GM10266 (cell line): ENCODE data around the gene TAF4.

Source experiments
- DNase-seq: peaks from one replicate; pipeline ENCODE4 v3.0.0; 2012; ENCODE audit errors: extremely low spot score
- TF ChIP-seq, protein P1 (sequence below): IDR thresholded peaks from 2 replicates; pipeline ENCODE4 v1.5.1; 2012; ENCODE audit warnings: mild to moderate bottlenecking, low read depth; ENCODE audit not compliant: control insufficient read depth, insufficient read depth; ENCODE audit errors: missing control alignments

The TAF4 gene

DNA sequence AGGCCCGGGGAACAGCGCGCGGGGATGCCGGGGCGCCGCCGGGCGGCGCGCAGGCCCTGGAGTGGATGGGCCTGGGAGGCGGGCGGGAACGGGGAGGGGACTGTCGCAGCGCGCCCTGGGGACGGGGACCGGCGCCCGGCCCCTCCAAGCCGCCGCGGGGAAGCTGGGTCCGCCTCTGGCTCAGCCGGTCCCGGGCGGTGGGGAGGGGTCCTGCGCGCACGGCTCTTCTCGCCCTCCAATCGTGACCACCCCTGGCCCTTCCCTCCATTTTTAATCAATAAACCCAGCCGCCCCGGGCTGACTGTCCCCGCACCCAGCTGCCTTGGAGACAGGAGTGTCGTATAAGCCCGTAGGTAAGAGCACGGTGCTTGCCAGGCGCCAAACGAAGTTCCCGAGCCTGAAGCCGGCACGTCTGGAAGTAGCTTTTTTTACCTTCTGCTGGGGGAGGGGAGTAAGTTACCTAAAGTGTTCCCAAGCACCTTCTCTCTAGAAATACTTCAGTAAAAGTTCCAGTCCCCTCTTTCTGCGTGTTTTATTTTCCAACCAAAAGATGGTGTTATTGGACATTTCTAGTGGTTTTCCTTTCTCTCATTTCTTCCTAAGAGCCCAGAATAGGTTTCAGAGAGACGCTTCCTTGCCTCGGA is 780 bp upstream of the TAF4 start:
- TF ChIP-seq, protein P1, sequence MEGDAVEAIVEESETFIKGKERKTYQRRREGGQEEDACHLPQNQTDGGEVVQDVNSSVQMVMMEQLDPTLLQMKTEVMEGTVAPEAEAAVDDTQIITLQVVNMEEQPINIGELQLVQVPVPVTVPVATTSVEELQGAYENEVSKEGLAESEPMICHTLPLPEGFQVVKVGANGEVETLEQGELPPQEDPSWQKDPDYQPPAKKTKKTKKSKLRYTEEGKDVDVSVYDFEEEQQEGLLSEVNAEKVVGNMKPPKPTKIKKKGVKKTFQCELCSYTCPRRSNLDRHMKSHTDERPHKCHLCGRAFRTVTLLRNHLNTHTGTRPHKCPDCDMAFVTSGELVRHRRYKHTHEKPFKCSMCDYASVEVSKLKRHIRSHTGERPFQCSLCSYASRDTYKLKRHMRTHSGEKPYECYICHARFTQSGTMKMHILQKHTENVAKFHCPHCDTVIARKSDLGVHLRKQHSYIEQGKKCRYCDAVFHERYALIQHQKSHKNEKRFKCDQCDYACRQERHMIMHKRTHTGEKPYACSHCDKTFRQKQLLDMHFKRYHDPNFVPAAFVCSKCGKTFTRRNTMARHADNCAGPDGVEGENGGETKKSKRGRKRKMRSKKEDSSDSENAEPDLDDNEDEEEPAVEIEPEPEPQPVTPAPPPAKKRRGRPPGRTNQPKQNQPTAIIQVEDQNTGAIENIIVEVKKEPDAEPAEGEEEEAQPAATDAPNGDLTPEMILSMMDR = no peak
- peak; percentile 76 for DNase-seq

DNA sequence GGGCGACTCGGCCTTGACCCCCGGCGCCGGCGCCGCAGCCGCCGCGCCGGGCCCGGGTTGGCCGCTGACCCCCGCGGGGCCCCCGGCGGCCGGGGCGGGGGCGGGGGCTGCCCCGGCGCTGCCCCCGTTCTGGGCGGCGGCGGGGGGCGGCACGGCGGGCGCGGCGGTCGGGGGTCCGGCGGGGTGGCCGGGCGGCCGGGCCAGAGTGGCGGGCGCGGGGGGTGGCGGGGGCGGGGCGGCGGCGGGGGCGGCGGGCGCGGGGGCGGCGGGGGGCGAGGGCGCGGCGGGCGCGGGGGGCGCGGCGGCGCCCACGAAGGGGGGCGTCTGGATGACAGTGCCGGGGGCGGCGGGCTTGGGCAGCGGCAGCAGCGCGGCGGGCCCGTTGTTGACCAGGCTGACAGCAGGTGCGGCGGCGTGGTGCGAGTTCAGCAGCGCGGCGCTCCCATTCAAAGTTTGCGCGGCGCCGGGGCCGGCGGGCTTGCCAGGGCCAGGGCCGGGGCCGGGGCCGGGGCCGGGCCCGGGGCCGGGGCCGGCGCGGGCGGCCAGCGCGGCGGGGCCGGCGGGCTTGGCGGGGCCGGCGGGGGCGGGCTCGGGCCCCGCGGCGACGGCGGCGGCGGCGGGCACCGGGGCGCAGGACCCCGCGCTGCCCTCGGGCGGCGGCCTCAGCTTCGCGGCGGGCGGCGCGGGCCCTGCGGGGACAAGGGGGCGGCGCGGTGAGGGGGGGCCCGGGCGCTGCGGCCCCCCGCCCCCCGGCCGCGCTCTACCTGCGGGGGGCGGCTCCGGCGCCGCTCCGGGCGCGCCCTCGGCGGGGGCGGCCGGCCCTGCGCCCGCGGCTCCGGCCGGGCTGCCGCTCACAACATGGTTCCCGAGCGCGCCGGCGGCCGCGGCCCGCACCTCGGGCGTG is 659 bp downstream of the TAF4 start:
- DNase-seq = peak; percentile 74
- TF ChIP-seq, protein P1 = no peak

DNA sequence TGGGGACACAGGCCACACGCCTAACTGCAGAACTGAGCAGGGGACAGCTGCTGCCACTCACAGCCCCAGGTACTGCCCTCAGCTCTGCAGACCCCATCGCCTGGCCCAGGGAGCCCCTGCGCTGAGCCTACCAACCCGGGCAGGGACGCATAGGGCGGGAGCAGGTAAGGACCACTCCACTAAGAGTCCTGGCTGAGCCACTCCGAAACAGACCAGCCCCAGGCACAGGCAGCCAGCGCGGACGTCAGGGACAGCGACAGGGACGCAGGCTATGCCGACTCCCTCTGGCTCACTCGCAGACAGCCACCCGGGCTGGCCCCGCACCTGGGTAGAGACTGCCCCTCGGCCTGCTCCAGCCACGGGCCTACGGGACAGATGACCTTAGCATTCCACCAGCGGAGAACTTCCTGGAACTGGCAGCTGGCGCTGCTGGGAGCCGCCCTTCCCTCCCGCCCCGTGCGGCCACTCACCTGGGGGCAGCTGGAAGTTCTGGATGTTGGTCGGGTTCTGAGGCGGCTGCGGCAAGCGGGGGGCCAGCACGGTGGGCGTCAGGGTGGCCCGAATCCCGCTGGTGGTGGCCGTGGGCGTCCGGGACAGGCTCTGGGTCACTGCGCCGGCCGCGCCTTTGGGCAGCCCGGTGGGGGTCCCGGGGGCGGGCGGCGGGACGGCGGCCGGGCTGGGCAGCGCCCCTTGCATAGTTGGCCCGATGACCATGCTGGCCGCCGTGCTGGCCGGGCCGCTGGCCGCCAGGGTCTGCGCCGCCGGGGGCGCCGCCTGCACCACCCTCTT is 1.5 kb downstream of the TAF4 start:
- no peak for DNase-seq
- TF ChIP-seq, protein P1 = no peak

DNA sequence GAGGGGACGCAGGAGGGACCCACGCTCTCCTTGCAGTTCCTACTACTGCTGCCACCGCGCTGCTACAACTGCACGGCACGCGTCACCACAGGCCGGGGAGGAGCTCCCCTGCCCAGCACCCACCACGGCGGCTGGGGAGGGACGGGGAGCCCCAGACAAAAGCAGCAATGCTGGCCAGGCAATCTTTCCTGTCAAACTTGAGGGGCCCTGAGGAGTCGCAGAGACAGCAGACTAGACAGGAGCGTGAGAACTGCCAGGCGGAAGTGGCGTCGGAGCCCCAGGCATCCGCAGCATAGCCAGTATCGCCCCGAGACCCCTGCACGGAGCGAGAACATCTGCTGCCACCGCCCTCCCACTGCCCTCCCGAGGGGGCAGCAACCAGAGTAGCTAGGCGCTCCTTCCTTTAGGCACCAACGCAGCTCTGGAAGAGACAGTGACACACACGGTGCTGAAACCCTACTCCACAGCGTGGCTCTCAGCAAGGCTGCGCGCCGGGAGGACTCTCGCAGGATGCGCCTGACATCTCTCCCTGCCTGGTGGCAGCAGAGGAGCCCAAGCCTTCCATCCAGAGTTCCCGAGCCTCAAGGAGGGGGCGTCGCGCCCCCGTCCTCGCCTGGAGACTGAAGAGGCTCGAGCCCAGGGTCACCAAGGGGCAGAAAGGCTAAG is 2.2 kb downstream of the TAF4 start:
- TF ChIP-seq, protein P1 = no peak
- DNase-seq = no peak

DNA sequence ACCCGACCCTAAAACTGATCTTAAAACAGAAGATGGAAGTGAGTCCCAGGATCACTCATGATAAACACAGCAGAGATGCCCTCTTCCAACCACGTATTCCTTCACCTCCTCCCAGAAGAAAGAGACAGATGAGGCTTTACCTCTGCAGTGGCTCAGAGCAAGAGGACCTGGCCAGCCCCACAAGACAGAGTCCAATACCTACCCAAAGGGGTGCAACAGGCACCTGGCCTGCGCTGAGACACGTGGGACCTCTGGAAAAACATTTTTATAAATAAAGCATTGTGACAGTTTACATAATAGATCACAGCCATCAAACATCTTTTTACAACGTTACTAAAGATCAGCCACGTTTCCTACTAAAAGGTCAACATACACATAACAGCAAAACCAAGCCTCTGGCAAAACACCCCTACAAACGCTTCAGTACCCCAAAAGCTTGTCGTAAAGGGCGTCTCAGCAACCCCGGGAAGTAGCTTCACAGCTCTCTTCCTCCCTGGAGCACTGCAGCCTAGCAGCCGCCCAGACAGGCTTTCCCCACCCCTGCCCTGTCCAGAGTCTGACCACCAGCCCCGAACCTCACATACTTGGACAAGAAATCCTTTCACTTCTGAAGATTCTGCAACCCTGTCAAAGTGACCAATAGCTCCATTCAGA is 2.9 kb downstream of the TAF4 start:
- no peak for DNase-seq
- TF ChIP-seq, protein P1 = no peak

DNA sequence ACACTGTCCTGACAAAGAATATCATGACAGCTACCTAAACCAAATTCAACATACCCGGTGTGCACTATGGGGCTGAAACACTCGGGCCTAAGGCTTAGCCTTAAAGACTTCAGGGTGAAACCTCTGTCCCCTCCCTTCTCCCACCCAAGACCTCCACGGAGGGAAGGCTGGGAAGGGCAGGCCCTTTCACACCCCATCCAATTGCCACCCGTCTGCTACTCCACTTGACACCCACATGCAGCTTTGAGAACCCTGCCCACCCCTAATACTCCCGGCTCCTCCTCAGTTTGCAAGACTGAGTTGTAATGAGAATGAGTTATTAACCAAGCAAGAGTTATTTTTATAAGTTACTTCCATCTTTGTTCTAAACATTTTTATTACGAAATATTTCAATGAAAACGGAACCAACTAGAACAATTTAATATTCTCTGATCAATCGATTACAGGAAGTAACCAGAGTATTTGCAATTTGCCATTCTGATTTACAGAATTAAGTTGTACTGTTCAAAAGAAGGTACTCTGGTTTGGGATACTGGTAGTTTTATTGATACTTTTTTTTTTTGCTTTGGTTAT is 3.7 kb downstream of the TAF4 start:
- DNase-seq = no peak
- TF ChIP-seq, protein P1 = no peak
